ENCODE data around the gene TSKS.

Gene TSKS

DNA sequence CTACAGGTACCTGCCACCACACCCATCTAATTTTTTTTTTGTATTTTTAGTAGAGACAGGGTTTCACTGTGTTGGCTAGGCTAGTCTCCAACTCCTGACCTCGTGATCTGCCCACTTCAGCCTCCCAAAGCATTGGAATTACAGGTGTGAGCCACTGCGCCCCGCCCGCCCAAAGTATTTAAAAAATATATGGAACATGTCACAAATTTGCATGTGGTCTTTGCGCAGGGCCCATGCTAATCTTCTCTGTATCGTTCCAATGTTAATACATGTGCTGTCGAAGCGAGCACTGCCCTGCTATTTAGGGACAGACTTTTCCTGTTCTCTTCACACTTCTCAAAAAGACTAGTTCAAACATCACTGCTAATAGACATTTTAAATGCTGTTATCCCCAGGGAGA is 1.2 kb upstream of the TSKS start:
- no peaks in the 10 kb centered on the region for H3K36me3 ChIP-seq (replicated peaks)
- in situ Hi-C loops (cut with HindIII; ENCODE audit: low pct_ligation_motif_present, low sequenced_read_pairs): no loop called here
- DNase-seq: no peak
- H3K4me3 ChIP-seq (ENCODE audit: low read depth, low read length): no peak overlapping the region
- no peak overlapping the region for H3K27ac ChIP-seq
- no peak for TF ChIP-seq CTCF (IDR thresholded peaks at IDR 0.05; ENCODE audit: low read depth, low read length, missing control alignments)
- H3K27me3 ChIP-seq (replicated peaks): no peaks in the 10 kb centered on the region

- Histone ChIP-seq H3K27ac (no peak overlapping the region), H3K27me3 (replicated peaks) (no peaks in the 10 kb centered on the region), H3K36me3 (replicated peaks) (no peaks in the 10 kb centered on the region), H3K4me3 (ENCODE audit: low read depth, low read length) (no peak overlapping the region)
- peak; percentile 47 for TF ChIP-seq CTCF (IDR thresholded peaks at IDR 0.05; ENCODE audit: low read depth, low read length, missing control alignments)
- DNase-seq: peak; percentile 14
- in situ Hi-C loops (cut with HindIII; ENCODE audit: low pct_ligation_motif_present, low sequenced_read_pairs): no loop called here
Observed at GRCh38 chr19:49761625-49762311, 1.3 kb downstream of the TSKS start.

DNA sequence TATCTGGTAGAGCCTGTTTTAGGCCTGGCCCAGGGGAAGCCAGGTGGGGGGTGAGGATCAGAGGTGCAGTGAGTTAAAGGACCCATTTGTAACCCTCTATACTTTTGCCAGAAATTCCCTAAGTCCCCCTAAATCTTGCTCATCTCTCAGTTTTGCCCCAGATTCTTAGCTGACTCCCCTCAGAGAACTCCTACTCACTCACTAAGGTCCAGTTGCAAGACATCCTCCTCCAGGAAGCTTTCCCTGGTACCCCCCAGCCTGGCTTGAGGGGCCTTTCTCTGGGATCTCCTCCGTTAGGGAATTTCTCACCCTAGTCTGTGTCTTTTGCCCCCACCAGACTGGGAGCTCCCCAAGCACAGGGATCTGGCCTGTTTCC is 1.9 kb downstream of the TSKS start:
- in situ Hi-C loops (cut with HindIII; ENCODE audit: low pct_ligation_motif_present, low sequenced_read_pairs): no loop called here
- Histone ChIP-seq H3K27ac (no peak overlapping the region), H3K4me3 (ENCODE audit: low read depth, low read length) (no peak overlapping the region), H3K36me3 (replicated peaks) (no peaks in the 10 kb centered on the region), H3K27me3 (replicated peaks) (no peaks in the 10 kb centered on the region)
- DNase-seq: no peak
- no peak for TF ChIP-seq CTCF (IDR thresholded peaks at IDR 0.05; ENCODE audit: low read depth, low read length, missing control alignments)

DNA sequence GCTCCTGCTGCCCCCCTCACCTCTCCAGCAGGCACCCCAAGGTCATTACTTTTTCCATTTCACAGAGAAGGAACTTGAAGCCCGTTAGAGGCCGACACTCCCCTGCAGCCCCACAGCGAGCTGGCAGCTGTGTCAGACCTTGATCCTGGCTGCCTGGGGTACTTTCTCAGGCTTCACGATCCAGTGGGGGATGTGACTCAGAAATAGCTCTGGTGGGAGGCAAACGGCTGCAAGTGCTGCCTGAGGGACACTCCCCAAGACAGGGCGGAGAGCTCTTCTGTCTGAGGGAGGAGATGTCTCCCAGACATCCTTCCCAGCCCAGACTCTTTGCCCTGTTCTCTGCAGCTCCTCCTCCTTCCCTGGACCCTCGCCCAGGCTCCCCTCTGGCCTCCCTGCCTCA is 4.8 kb downstream of the TSKS start:
- peak; percentile 62 for DNase-seq
- TF ChIP-seq CTCF (IDR thresholded peaks at IDR 0.05; ENCODE audit: low read depth, low read length, missing control alignments): no peak
- no peak overlapping the region for H3K4me3 ChIP-seq (ENCODE audit: low read depth, low read length)
- H3K36me3 ChIP-seq (replicated peaks): no peaks in the 10 kb centered on the region
- H3K27me3 ChIP-seq (replicated peaks): no peaks in the 10 kb centered on the region
- in situ Hi-C loops (cut with HindIII; ENCODE audit: low pct_ligation_motif_present, low sequenced_read_pairs): no loop called here
- peak overlapping the region; percentile 51 for H3K27ac ChIP-seq

DNA sequence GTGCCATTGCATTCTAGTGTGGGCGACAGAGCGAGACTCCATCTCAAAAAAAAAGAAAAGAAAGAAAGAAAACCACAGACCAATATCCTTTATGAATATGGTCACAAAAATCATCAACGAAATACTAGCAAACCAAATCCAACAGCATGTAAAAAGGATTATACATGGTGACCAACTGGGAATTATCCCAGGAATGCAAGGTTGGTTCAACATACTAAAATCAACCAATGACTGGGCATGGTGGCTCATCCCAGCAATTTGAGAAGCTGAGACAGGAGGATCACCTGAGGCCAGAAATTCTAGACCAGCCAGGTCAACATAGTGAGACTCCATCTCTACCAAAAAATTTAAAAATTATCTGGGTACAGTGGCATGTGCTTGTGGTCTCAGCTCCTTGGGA is 7.2 kb downstream of the TSKS start:
- in situ Hi-C loops (cut with HindIII; ENCODE audit: low pct_ligation_motif_present, low sequenced_read_pairs): no loop called here
- DNase-seq: no peak
- Histone ChIP-seq H3K36me3 (replicated peaks) (no peaks in the 10 kb centered on the region), H3K27me3 (replicated peaks) (no peaks in the 10 kb centered on the region), H3K27ac (no peak overlapping the region), H3K4me3 (ENCODE audit: low read depth, low read length) (no peak overlapping the region)
- TF ChIP-seq CTCF (IDR thresholded peaks at IDR 0.05; ENCODE audit: low read depth, low read length, missing control alignments): no peak

DNA sequence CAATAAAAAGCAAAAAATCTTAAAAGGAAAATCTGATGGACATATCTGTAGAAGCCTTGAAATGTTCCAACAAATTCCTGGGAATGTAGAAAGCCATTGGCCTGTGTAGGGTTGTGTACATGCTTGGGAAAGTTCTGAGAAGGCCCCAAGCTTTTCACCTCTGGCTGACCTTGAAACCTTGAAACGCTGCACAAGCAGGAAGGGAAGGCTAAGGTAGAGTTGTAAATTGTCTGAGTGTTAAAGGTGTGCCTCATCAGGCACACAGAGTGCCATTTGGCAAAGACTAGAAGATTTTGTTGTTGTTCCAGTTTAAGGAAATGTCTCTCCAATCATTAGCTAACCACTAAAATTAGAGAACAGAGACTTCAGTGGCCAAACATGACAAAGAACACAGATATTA is 10.4 kb downstream of the TSKS start:
- H3K27me3 ChIP-seq (replicated peaks): no peaks in the 10 kb centered on the region
- no peak for TF ChIP-seq CTCF (IDR thresholded peaks at IDR 0.05; ENCODE audit: low read depth, low read length, missing control alignments)
- H3K27ac ChIP-seq: no peak overlapping the region
- in situ Hi-C loops (cut with HindIII; ENCODE audit: low pct_ligation_motif_present, low sequenced_read_pairs): no loop called here
- no peak for DNase-seq
- H3K4me3 ChIP-seq (ENCODE audit: low read depth, low read length): no peak overlapping the region
- H3K36me3 ChIP-seq (replicated peaks): no peaks in the 10 kb centered on the region

Measured in brain microvascular endothelial cell (primary cell).